IPS-15b (cell line): Measurements from ENCODE around the gene VTN.

Experiments
- H3K27me3 ChIP-seq: one replicate; pipeline ENCODE4 v1.6.1; 2013; ENCODE audit warnings: low read length; ENCODE audit not compliant: control insufficient read depth, insufficient read depth
- H3K36me3 ChIP-seq: one replicate; pipeline ENCODE4 v1.6.1; 2013; ENCODE audit warnings: low read length; ENCODE audit not compliant: control insufficient read depth, insufficient read depth
- H3K4me1 ChIP-seq: one replicate; pipeline ENCODE4 v1.6.1; 2013; ENCODE audit warnings: mild to moderate bottlenecking, low read length; ENCODE audit not compliant: control insufficient read depth, insufficient read depth
- H3K4me3 ChIP-seq: one replicate; pipeline ENCODE4 v1.5.1; 2013; ENCODE audit warnings: low read depth, low read length
- H3K9ac ChIP-seq: one replicate; pipeline ENCODE4 v1.6.1; 2013; ENCODE audit warnings: low read depth, mild to moderate bottlenecking, low read length
- H3K9me3 ChIP-seq: one replicate; pipeline ENCODE4 v1.6.1; 2013; ENCODE audit warnings: mild to moderate bottlenecking, low read length; ENCODE audit not compliant: control insufficient read depth, insufficient read depth

The VTN gene

DNA sequence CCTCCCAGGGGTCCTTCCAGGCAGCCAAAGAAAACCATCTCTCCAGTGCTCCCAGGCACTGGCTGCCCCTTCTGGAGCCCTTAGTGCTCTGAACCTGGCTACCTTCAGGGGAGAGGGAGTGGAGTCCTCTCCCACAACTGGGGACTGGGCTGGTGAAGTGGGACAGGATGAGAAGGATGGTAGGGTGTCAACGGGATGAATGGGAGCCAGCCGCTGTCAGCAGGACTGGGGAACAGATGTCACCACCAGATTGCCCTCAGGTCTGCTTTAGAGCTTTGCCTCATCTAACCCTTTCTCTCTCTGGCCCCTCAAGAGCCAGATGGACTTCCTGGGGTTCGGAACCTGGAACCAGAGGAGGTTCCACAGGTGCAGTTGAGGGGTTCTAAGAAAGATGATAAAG, 4.6 kb downstream of the VTN start:
- Histone ChIP-seq H3K36me3 (peaks cover 9% of the 10 kb centered on the region), H3K9ac (no peak overlapping the region), H3K9me3 (no peaks in the 10 kb centered on the region), H3K27me3 (no peaks in the 10 kb centered on the region), H3K4me1 (peaks cover 4% of the 10 kb centered on the region), H3K4me3 (no peak overlapping the region)

DNA sequence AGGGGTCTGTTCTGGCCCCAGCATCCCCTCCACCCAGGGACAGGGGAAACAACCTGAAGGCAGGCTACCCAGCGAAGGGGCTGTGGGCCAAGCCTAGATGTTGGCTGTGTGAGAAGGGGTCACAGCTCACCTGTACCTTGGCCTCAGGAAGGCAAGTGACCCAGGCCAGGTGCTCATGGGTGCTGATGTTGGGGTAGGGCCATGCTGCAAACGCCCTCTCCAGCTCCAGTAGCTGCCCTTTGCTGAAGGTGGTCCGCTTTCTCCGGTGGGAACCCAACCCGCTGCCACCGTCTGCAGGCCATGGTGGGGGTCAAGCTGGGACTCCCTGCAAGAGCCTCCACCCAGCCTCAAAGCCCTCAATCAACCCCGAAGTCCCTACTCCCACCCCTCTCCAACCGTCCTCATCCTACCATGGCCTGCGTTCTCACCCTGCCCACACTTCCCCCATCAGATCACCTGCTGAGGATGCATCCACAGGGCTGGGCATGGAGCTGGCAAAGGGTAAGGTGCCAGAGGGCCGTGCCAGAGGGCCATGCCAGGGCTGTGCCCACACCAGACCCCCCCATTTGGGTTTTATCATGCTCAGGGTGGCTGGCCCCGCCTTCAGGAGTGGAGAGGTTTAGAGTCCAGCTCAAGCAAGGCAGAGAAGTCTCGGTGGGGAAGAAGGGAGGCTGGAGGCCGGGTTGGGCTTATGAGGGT, 5.3 kb downstream of the VTN start, which contains the start of gene SEBOX:
TSS of gene SEBOX (minus strand) at position 535 of the 699 bp plus-strand sequence. CDS start at position 487, 48 bp downstream.
- Histone ChIP-seq H3K27me3 (no peaks in the 10 kb centered on the region), H3K4me3 (no peak within 1 kb of the TSS), H3K9me3 (no peaks in the 10 kb centered on the region), H3K4me1 (no peaks in the 10 kb centered on the region), H3K36me3 (peaks cover 9% of the 10 kb centered on the region), H3K9ac (no peak within 1 kb of the TSS)

DNA sequence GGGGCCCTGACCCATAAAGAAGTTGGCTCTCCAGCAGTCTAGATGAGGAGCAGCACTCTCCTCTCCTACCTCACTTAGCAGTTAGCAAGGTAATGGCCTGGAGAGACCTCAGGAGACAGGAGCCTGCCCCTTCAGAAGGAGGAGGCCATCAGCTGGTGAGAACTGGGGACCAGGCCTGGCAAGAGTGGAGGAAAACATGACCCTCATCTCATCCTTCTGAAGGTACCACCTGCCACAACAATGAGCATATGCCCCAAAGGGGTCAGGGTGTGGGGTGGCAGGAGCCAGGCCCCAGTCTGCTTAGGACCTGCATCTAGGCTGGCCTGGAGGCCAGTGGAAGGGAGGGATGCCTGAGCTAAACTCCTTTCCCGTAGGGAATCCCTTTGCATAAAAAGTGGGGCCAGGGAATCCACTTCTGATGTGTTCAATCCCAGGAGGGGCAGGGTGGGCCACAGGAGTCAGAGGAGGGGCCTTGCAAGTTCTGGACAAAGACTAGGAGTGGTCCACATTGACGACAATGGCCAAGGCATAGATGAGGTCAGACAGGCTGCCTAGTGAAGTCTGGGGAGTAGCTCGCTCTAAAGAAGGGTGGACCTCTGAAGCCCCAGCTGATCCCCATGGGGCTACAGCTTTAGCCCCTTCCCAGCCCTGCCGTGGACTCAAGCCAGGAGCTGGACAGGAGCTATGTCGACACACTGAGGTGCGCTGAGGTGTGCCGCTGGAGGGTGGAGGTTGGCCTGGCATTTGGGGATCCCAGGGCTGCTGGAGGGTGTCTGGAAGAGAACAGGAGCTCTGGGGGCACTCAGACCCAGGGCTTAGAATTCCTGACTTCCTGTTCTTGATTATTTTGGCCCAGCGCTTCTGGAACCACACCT, 6.1 kb downstream of the VTN start:
- Histone ChIP-seq H3K36me3 (peaks cover 9% of the 10 kb centered on the region), H3K4me1 (no peaks in the 10 kb centered on the region), H3K4me3 (no peak overlapping the region), H3K9ac (no peak overlapping the region), H3K9me3 (no peaks in the 10 kb centered on the region), H3K27me3 (no peaks in the 10 kb centered on the region)

DNA sequence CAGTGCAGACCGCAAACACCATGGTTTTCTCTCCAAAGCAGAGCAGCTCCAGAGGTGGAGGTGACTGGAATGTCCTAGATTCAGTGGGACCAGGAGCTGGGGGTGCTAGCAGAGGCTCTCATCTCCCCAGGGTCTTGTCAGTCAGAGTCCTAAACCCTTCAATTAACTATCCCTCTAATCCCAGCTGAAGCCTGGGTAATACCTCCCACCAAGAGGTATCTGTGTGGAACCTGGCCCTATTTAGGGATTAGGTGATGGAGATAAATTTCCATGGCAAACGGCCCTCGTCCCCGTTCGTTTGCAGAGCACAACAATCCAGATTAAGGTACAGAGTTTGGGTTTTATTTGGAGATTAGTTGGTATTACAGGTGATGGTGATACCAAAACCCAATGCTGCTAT, 6.9 kb downstream of the VTN start:
- Histone ChIP-seq H3K27me3 (no peaks in the 10 kb centered on the region), H3K9me3 (no peaks in the 10 kb centered on the region), H3K36me3 (peaks cover 9% of the 10 kb centered on the region), H3K4me3 (no peak overlapping the region), H3K9ac (no peak overlapping the region), H3K4me1 (peaks cover 3% of the 10 kb centered on the region)

DNA sequence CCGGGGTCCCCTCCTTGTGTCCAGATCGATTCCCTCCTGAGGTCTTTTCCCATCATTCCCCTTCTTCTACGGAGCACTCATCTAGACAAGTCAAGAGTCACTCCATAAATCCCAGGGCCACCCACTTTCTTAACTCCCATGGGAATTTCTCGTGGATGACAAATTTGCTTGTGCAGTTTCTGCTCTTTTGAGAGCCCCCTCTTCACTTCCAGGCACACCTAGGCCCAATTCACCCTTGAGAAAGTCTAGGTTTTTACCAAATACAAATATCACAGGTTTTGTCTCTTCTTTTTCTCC, 12.3 kb downstream of the VTN start:
- peak overlapping the region; percentile 95 for H3K4me3 ChIP-seq
- peaks cover 15% of the 10 kb centered on the region for H3K36me3 ChIP-seq
- no peaks in the 10 kb centered on the region for H3K27me3 ChIP-seq
- H3K4me1 ChIP-seq = peaks cover 3% of the 10 kb centered on the region
- peak overlapping the region; percentile 91 for H3K9ac ChIP-seq
- no peaks in the 10 kb centered on the region for H3K9me3 ChIP-seq

DNA sequence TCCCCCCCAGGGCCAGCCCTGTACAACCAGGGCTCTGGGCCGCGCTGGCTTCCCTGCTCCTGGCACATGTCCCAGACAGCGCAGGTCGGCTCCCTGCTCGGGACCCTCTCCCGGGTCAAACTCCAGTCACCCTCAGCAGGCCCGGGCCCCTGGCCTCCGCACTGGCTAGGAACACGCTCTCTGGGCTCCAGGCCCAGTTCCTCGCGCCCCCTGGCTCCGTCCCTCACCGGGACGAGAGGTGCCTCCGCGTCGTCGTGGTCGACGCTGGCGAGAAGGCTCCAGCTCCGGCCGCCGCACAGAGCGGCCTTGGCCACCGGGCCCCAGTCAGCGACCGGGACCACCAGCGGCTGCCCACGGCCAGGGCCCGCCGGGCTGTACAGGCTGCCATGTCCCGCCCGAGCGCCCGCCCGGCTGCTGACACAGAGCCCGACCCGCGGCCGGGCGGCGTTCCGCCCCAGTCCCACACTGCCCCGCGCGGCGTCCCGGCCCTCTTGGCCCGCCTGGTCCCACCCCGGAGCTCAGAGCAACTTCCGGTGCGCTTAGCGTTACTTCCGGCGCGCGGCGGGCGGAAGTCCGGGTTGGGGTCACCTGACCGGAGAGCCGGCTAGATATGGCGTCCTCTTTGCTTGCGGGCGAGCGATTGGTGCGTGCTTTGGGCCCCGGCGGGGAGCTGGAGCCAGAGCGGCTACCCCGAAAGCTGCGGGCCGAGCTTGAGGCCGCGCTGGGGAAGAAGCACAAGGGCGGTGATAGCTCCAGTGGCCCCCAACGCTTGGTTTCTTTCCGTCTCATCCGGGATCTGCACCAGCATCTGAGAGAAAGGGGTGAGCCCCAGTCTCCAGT, 12.8 kb downstream of the VTN start, which contains the start of gene POLDIP2:
TSS of gene POLDIP2 (minus strand) at position 467 of the 840 bp plus-strand sequence. CDS start at position 388, 79 bp downstream.
- Histone ChIP-seq H3K9me3 (no peaks in the 10 kb centered on the region), H3K27me3 (no peaks in the 10 kb centered on the region), H3K9ac (peak within 1 kb of the TSS; percentile 92), H3K36me3 (peaks cover 17% of the 10 kb centered on the region), H3K4me3 (peak within 1 kb of the TSS; percentile 95), H3K4me1 (peaks cover 3% of the 10 kb centered on the region)

DNA sequence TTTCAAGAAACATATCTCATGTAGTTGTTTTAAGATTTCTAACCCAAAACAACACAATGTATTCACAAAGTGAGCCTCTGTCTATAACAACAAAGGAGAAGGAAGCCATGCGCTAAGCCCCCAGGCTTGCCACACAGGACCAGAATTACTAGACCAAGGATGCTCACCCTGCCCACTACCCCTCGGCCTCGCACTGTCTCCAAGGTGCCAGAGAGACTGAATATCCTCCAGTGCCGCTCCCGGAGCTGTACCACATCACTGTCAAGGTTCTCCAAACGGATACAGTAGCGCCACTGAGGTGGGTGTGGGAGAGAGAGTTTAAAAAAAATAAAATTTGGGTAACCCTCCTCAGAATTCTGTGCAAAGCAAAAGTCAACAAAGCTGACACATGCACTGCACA, 19.8 kb downstream of the VTN start:
- H3K36me3 ChIP-seq = peaks cover 50% of the 10 kb centered on the region
- no peak overlapping the region for H3K9ac ChIP-seq
- H3K4me1 ChIP-seq = no peaks in the 10 kb centered on the region
- H3K27me3 ChIP-seq = no peaks in the 10 kb centered on the region
- H3K9me3 ChIP-seq = no peaks in the 10 kb centered on the region
- no peak overlapping the region for H3K4me3 ChIP-seq

DNA sequence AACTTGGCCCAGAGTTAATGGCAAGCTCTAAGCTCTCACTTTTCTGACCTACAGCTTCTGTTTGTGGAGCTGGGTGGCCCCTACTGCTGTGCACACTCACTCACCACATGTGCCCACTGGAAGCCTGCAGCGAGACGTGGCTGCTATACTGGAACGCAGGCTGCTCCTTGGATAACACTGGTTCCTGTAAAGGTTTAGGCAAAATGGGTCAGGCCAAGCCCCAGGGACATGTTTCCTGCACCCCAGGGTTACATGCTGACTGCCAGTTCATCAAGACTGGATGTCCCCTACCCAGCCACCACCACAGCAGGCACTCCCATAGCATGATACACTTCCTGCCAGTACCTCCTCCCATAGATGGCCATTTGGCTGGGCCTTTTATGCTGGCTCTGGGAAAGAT, 21.1 kb downstream of the VTN start:
- Histone ChIP-seq H3K9ac (no peak overlapping the region), H3K4me1 (no peaks in the 10 kb centered on the region), H3K27me3 (no peaks in the 10 kb centered on the region), H3K4me3 (no peak overlapping the region), H3K36me3 (peaks cover 57% of the 10 kb centered on the region), H3K9me3 (no peaks in the 10 kb centered on the region)

DNA sequence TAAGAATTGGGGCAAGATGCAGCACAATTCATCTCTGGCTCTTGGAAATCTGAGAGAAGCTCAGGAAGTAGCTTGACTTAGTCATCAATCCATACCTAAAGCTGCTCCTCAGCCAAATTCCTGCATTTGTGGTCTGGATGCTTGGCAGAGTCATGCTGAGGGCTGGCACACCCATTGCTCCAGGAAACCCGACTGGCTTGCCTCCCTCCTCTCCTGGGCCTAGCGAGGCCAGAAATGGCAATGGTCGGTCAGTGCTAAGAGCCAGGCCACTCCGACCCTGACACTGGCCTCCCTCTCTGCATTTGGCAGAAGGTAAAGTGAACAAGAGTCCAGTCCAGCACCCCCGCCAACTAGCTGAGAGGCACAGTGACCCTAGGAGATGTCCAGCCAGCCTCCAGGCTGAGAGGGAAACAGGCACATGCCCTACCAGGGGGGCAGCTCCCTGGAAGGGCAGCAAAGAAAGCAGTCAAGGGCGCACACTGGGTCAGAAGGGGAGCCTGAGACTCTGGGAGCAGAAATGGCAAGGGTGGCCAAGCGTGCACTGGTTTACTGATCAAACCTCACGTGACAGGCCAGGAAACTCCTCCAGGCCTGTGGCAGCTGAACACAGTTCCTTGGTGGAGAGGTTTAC, 22.7 kb downstream of the VTN start:
- Histone ChIP-seq H3K4me1 (no peaks in the 10 kb centered on the region), H3K36me3 (peaks cover 53% of the 10 kb centered on the region), H3K9me3 (no peaks in the 10 kb centered on the region), H3K9ac (no peak overlapping the region), H3K4me3 (no peak overlapping the region), H3K27me3 (no peaks in the 10 kb centered on the region)

DNA sequence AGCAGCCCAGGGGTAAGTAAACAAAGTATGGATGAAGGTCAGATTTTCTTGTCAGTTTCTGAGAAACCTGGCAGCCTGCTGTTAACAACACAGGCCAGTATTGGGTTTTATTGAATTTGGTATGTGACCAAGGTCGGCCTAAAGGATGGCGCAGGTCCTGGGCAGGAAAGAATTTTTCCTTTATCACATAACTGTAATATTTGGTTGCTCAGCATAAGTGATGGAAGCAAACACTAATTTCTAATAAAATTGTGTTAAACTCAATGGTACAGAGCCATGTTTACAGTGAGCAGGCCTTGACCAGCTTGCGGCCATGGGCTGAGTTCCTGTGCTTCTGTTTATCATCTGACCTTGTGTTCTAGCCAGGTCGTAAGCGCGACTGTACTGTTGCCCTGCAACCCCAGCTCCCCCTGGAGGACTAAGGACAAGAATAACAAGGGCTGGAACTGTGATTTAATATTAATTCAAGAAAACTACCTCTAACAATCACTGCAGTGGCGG, 23.3 kb downstream of the VTN start:
- Histone ChIP-seq H3K9me3 (no peaks in the 10 kb centered on the region), H3K9ac (no peak overlapping the region), H3K27me3 (no peaks in the 10 kb centered on the region), H3K4me1 (no peaks in the 10 kb centered on the region), H3K36me3 (peaks cover 55% of the 10 kb centered on the region), H3K4me3 (no peak overlapping the region)

DNA sequence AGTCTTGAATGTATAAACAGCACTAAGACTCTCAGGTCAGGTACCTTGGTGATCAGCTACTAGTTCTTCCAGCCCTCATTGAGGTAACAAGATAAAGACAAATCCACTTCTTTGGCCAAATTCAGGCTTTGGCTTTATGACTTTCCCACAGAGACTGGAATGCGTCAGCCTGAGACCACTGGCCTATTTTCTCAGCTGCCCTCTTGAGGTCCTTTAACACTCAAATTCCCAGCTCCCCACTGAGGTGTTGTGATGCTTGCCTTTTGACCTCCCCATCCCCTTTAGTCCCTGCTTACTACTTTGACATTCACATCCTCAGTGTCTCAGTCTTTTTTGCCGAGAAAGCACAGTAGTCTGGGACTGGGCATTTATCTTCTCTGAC, 23.9 kb downstream of the VTN start:
- no peaks in the 10 kb centered on the region for H3K4me1 ChIP-seq
- H3K36me3 ChIP-seq = peaks cover 49% of the 10 kb centered on the region
- no peak overlapping the region for H3K9ac ChIP-seq
- H3K27me3 ChIP-seq = no peaks in the 10 kb centered on the region
- no peak overlapping the region for H3K4me3 ChIP-seq
- no peaks in the 10 kb centered on the region for H3K9me3 ChIP-seq
